SK-N-SH treated with all-trans-retinoic acid at 6 μM for 48 hours (cell line): Measurements from ENCODE around the gene S100A1.

Experiments used
- ATAC-seq: fragments of 200-7000 bp; cut with Tn5 transposase; 3 replicates; pipeline ENCODE4 v1.9.1; 2020; ENCODE audit warnings: mild to moderate bottlenecking, moderate library complexity
- ARNTL ChIP-seq: fragments of 450-650 bp; formaldehyde crosslinking; IDR thresholded peaks from 2 replicates; pipeline ENCODE4 v1.5.0; 2020; ENCODE audit warnings: low read depth, mild to moderate bottlenecking, moderate library complexity, borderline replicate concordance
- CREB5 ChIP-seq: fragments of 250-450 bp; sonication (Bioruptor Pico); IDR thresholded peaks from 2 replicates; pipeline ENCODE4 v1.5.1; 2020; ENCODE audit warnings: low read depth, mild to moderate bottlenecking, moderate library complexity
- CSDC2 ChIP-seq: fragments of 250-450 bp; sonication (Bioruptor Pico); IDR thresholded peaks from 2 replicates; pipeline ENCODE4 v1.5.0; 2020; ENCODE audit warnings: mild to moderate bottlenecking, moderate library complexity
- CSRNP3 ChIP-seq: fragments of 250-450 bp; sonication (Bioruptor Pico); IDR thresholded peaks from 2 replicates; pipeline ENCODE4 v1.5.1; 2021; ENCODE audit warnings: mild to moderate bottlenecking, moderate library complexity
- ESRRG ChIP-seq: fragments of 250-450 bp; sonication (Bioruptor Pico); IDR thresholded peaks from 2 replicates; pipeline ENCODE4 v1.6.1; 2021; ENCODE audit warnings: mild to moderate bottlenecking
- ISL1 ChIP-seq: fragments of 250-450 bp; sonication (Bioruptor Pico); IDR thresholded peaks from 2 replicates; pipeline ENCODE4 v2.1.2; 2022; ENCODE audit warnings: mild to moderate bottlenecking, moderate library complexity
- PATZ1 ChIP-seq: fragments of 250-450 bp; sonication (Bioruptor Pico); IDR thresholded peaks from 2 replicates; pipeline ENCODE4 v1.8.0; 2020; ENCODE audit warnings: mild to moderate bottlenecking, moderate library complexity, borderline replicate concordance
- POU6F1 ChIP-seq: fragments of 250-450 bp; sonication (Bioruptor Pico); IDR thresholded peaks from 2 replicates; pipeline ENCODE4 v1.8.0; 2021; ENCODE audit warnings: low read depth, mild to moderate bottlenecking, moderate library complexity, borderline replicate concordance
- RARB ChIP-seq: fragments of 250-450 bp; sonication (Bioruptor Pico); IDR thresholded peaks from 2 replicates; pipeline ENCODE4 v1.8.0; 2021; ENCODE audit warnings: mild to moderate bottlenecking, moderate library complexity
- SNAI2 ChIP-seq: fragments of 250-450 bp; sonication (Bioruptor Pico); IDR thresholded peaks from 2 replicates; pipeline ENCODE4 v1.5.0; 2020; ENCODE audit warnings: mild to moderate bottlenecking, moderate library complexity
- TCF4 ChIP-seq: fragments of 250-450 bp; sonication (Bioruptor Pico); IDR thresholded peaks from 2 replicates; pipeline ENCODE4 v1.8.0; 2021; ENCODE audit warnings: mild to moderate bottlenecking, moderate library complexity, borderline replicate concordance
- TOX ChIP-seq: fragments of 250-450 bp; sonication (Bioruptor Pico); IDR thresholded peaks from 2 replicates; pipeline ENCODE4 v1.8.0; 2021; ENCODE audit warnings: mild to moderate bottlenecking, moderate library complexity, borderline replicate concordance
- ZC3H10 ChIP-seq: fragments of 250-450 bp; sonication (Bioruptor Pico); IDR thresholded peaks from 2 replicates; pipeline ENCODE4 v1.5.1; 2021; ENCODE audit warnings: mild to moderate bottlenecking, moderate library complexity
- ZFP3 ChIP-seq: fragments of 250-450 bp; sonication (Bioruptor Pico); IDR thresholded peaks from 2 replicates; pipeline ENCODE4 v1.5.0; 2020; ENCODE audit warnings: mild to moderate bottlenecking, moderate library complexity
- ZFP30 ChIP-seq: fragments of 450-650 bp; formaldehyde crosslinking; IDR thresholded peaks from 2 replicates; pipeline ENCODE4 v1.5.0; 2022; ENCODE audit warnings: mild to moderate bottlenecking, moderate library complexity
- ZNF565 ChIP-seq: fragments of 450-650 bp; formaldehyde crosslinking; conservative IDR thresholded peaks from 2 replicates; pipeline ENCODE4 v1.5.0; 2020; ENCODE audit warnings: low read depth, mild to moderate bottlenecking, moderate library complexity
- ZNF70 ChIP-seq: fragments of 450-650 bp; formaldehyde crosslinking; IDR thresholded peaks from 2 replicates; pipeline ENCODE4 v1.5.0; 2020; ENCODE audit warnings: mild to moderate bottlenecking, moderate library complexity
- ZNF8 ChIP-seq: fragments of 450-650 bp; formaldehyde crosslinking; IDR thresholded peaks from 2 replicates; pipeline ENCODE4 v1.5.0; 2020; ENCODE audit warnings: mild to moderate bottlenecking, moderate library complexity

The S100A1 gene

GRCh38 chr1:153670257-153670858 is 42.1 kb downstream of the S100A1 start:
- TF ChIP-seq ZNF565 (no peak), CREB5 (no peak), PATZ1 (CRISPR knock-in tag) (no peak), ZC3H10 (CRISPR knock-in tag) (no peak), ZFP30 (no peak), CSRNP3 (CRISPR knock-in tag) (no peak), ISL1 (no peak), CSDC2 (CRISPR knock-in tag) (no peak), RARB (CRISPR knock-in tag) (no peak), TOX (CRISPR knock-in tag) (no peak), ZFP3 (CRISPR knock-in tag) (no peak), POU6F1 (CRISPR knock-in tag) (no peak), ZNF70 (CRISPR knock-in tag) (no peak), ARNTL (CRISPR knock-in tag) (no peak), ZNF8 (CRISPR knock-in tag) (no peak), ESRRG (CRISPR knock-in tag) (no peak), SNAI2 (no peak), TCF4 (CRISPR knock-in tag) (no peak)
- ATAC-seq: peak; percentile 6

- peak; percentile 90 for ATAC-seq
- peak; percentile 53; the same call in 1 of the 2 replicates for TF ChIP-seq POU6F1 (CRISPR knock-in tag)
- no peak for TF ChIP-seq CREB5
Observed at GRCh38 chr1:153670859-153671627, 42.8 kb downstream of the S100A1 start, which contains the start of gene ILF2. ILF2 (minus strand) TSS chr1:153670993; CDS start chr1:153670922, 71 bp downstream.

GRCh38 chr1:153671628-153672353 is 43.6 kb downstream of the S100A1 start:
- peak; percentile 71 for ATAC-seq
